Measurements from ENCODE around the gene ALDH16A1. TPM values are rescaled to one million over a fixed set of nuclear protein-coding genes. Genes with fewer than 3 reads are reported as not detected.

Gene ALDH16A1
- polyA plus RNA-seq, 1 donor (not counting 4 experiments of a cell fraction or from before 2014, with no cell fraction given): 7.1 TPM

- no peak overlapping the region for H3K9ac ChIP-seq (ENCODE audit: control insufficient read depth, extremely low read depth, insufficient read depth, low read length)
- no peak for TF ChIP-seq CTCF (optimal IDR thresholded peaks at IDR 0.05 in 1 of 3, IDR thresholded peaks at IDR 0.05 in 1 of 3, conservative IDR thresholded peaks at IDR 0.05 in 1 of 3; ENCODE audit: extremely low read depth in 1 of 3, insufficient read depth in 2 of 3, low read length in 3 of 3)
- no peak for TF ChIP-seq EZH2 (IDR thresholded peaks at IDR 0.05; ENCODE audit: low read length)
- H3K79me2 ChIP-seq (ENCODE audit: control insufficient read depth, insufficient read depth, low read length): no peaks in the 10 kb centered on the region
- no peaks in the 10 kb centered on the region for H3K36me3 ChIP-seq (ENCODE audit: control insufficient read depth in 2 of 2, extremely low read depth in 1 of 2, insufficient read depth in 2 of 2, low read length in 2 of 2)
- H3K4me3 ChIP-seq (ENCODE audit: control insufficient read depth in 2 of 3, extremely low read depth in 1 of 3, insufficient read depth in 2 of 3, low read depth in 1 of 3, low read length in 3 of 3): no peak overlapping the region
- no peaks in the 10 kb centered on the region for H4K20me1 ChIP-seq (ENCODE audit: control insufficient read depth, extremely low read depth, insufficient read depth, low read length)
- H3K9me1 ChIP-seq (ENCODE audit: control insufficient read depth, extremely low read depth, insufficient read depth, low read length): no peaks in the 10 kb centered on the region
- FAIRE-seq (no peak), DNase-seq (ENCODE audit: low read depth, low spot score) (no peak)
- no peaks in the 10 kb centered on the region for H3K9me3 ChIP-seq (ENCODE audit: control insufficient read depth, low read depth, low read length)
- no peak overlapping the region for H2AFZ ChIP-seq (ENCODE audit: control insufficient read depth, low read length)
- no peak overlapping the region for H3K27ac ChIP-seq (ENCODE audit: control insufficient read depth, insufficient read depth, low read length)
- no peaks in the 10 kb centered on the region for H3K4me1 ChIP-seq (ENCODE audit: control insufficient read depth, extremely low read depth, insufficient read depth, low read length)
- H3K4me2 ChIP-seq (ENCODE audit: control insufficient read depth, extremely low read depth, insufficient read depth, low read depth, low read length): no peak overlapping the region
- H3K27me3 ChIP-seq (ENCODE audit: control insufficient read depth, extremely low read depth, insufficient read depth, low read length): peaks cover 52% of the 10 kb centered on the region
- dilution Hi-C loops (cut with MboI; ENCODE audit: extremely low pct_ligation_motif_present, low sequenced_read_pairs): no loop called here
Measured at GRCh38 chr19:49418511-49418910, 34.5 kb upstream of the ALDH16A1 start.

GRCh38 chr19:49419173-49419572 lies 33.9 kb upstream of the ALDH16A1 start:
- dilution Hi-C loops (cut with MboI; ENCODE audit: extremely low pct_ligation_motif_present, low sequenced_read_pairs): no loop called here
- no peaks in the 10 kb centered on the region for H3K4me1 ChIP-seq (ENCODE audit: control insufficient read depth, extremely low read depth, insufficient read depth, low read length)
- H3K27me3 ChIP-seq (ENCODE audit: control insufficient read depth, extremely low read depth, insufficient read depth, low read length): peaks cover 59% of the 10 kb centered on the region
- no peak overlapping the region for H2AFZ ChIP-seq (ENCODE audit: control insufficient read depth, low read length)
- no peak overlapping the region for H3K27ac ChIP-seq (ENCODE audit: control insufficient read depth, insufficient read depth, low read length)
- no peak overlapping the region for H3K4me3 ChIP-seq (ENCODE audit: control insufficient read depth in 2 of 3, extremely low read depth in 1 of 3, insufficient read depth in 2 of 3, low read depth in 1 of 3, low read length in 3 of 3)
- no peak overlapping the region for H3K9ac ChIP-seq (ENCODE audit: control insufficient read depth, extremely low read depth, insufficient read depth, low read length)
- FAIRE-seq (no peak), DNase-seq (ENCODE audit: low read depth, low spot score) (no peak)
- TF ChIP-seq EZH2 (IDR thresholded peaks at IDR 0.05; ENCODE audit: low read length): no peak
- no peak for TF ChIP-seq CTCF (optimal IDR thresholded peaks at IDR 0.05 in 1 of 3, IDR thresholded peaks at IDR 0.05 in 1 of 3, conservative IDR thresholded peaks at IDR 0.05 in 1 of 3; ENCODE audit: extremely low read depth in 1 of 3, insufficient read depth in 2 of 3, low read length in 3 of 3)
- H4K20me1 ChIP-seq (ENCODE audit: control insufficient read depth, extremely low read depth, insufficient read depth, low read length): no peaks in the 10 kb centered on the region
- H3K36me3 ChIP-seq (ENCODE audit: control insufficient read depth in 2 of 2, extremely low read depth in 1 of 2, insufficient read depth in 2 of 2, low read length in 2 of 2): no peaks in the 10 kb centered on the region
- H3K9me3 ChIP-seq (ENCODE audit: control insufficient read depth, low read depth, low read length): no peaks in the 10 kb centered on the region
- no peaks in the 10 kb centered on the region for H3K79me2 ChIP-seq (ENCODE audit: control insufficient read depth, insufficient read depth, low read length)
- H3K9me1 ChIP-seq (ENCODE audit: control insufficient read depth, extremely low read depth, insufficient read depth, low read length): no peaks in the 10 kb centered on the region
- H3K4me2 ChIP-seq (ENCODE audit: control insufficient read depth, extremely low read depth, insufficient read depth, low read depth, low read length): no peak overlapping the region
